Measurements from ENCODE around the gene PAFAH1B1. TPM values are rescaled to one million over a fixed set of nuclear protein-coding genes. Genes with fewer than 3 reads are reported as not detected.
"Not testable (repeated sequence)": the region's sequence is repeated elsewhere in the genome, so short reads cannot be mapped to it uniquely, and the experiment has no call there.

The PAFAH1B1 gene
- total and polyA plus RNA-seq, 12 donors: 42.4 to 166 (median 96.3) TPM

- H3K36me3 ChIP-seq (replicated peaks in 1 of 2): no peaks in the 10 kb centered on the region
- 50 to 66% (median 54%) methylated on average over 6 of the region's 6 CpGs for WGBS, 4 donors
- no peaks in the 10 kb centered on the region for H3K9me3 ChIP-seq (replicated peaks in 1 of 3)
- peak in 6 of 7 donors; percentile 35 to 59 (median 57) for DNase-seq
- no peak overlapping the region for H3K4me3 ChIP-seq
- TF ChIP-seq POLR2A (IDR thresholded peaks at IDR 0.05) (no peak), CTCF (IDR thresholded peaks at IDR 0.05) (no peak)
- H3K4me1 ChIP-seq (replicated peaks in 1 of 2): peaks cover 0 to 8% of the 10 kb centered on the region in 2 donors
- intact Hi-C loops (cut with DNase I): no loop called here
- no peaks in the 10 kb centered on the region for H3K27me3 ChIP-seq
- peak overlapping the region in 1 of 5 donors; percentile 1 for H3K27ac ChIP-seq
These were observed 51.5 kb downstream of the PAFAH1B1 start for GRCh38 chr17:2644971-2645370.

GRCh38 chr17:2647957-2648356 lies 54.5 kb downstream of the PAFAH1B1 start:
- DNase-seq: no peak
- intact Hi-C loops (cut with DNase I): no loop called here
- TF ChIP-seq POLR2A (IDR thresholded peaks at IDR 0.05): no peak
- TF ChIP-seq CTCF (IDR thresholded peaks at IDR 0.05): no peak
- Histone ChIP-seq H3K4me1 (replicated peaks in 1 of 2) (peaks cover 0 to 13% of the 10 kb centered on the region in 2 donors), H3K9me3 (replicated peaks in 1 of 3) (no peaks in the 10 kb centered on the region), H3K27me3 (no peaks in the 10 kb centered on the region), H3K4me3 (no peak overlapping the region), H3K27ac (no peak overlapping the region), H3K36me3 (replicated peaks in 1 of 2) (no peaks in the 10 kb centered on the region)
- 87 to 95% (median 92%) methylated on average over 6 of the region's 6 CpGs for WGBS, 4 donors

- Histone ChIP-seq H3K36me3 (replicated peaks in 1 of 2) (no peaks in the 10 kb centered on the region), H3K27me3 (no peaks in the 10 kb centered on the region), H3K27ac (no peak overlapping the region), H3K4me3 (no peak overlapping the region), H3K4me1 (replicated peaks in 1 of 2) (peaks cover 0 to 13% of the 10 kb centered on the region in 2 donors), H3K9me3 (replicated peaks in 1 of 3) (no peaks in the 10 kb centered on the region)
- intact Hi-C loops (cut with DNase I): no loop called here
- TF ChIP-seq CTCF (IDR thresholded peaks at IDR 0.05) (no peak), POLR2A (IDR thresholded peaks at IDR 0.05) (no peak)
- whole genome bisulfite sequencing, 4 donors: 94 to 95% (median 94%) methylated on average over 11 of the region's 11 CpGs
- no peak for DNase-seq
These were observed 55.7 kb downstream of the PAFAH1B1 start for GRCh38 chr17:2649191-2649590.

GRCh38 chr17:2652911-2653310 lies 59.5 kb downstream of the PAFAH1B1 start:
- DNase-seq; H3K9me3 ChIP-seq (replicated peaks in 1 of 3); H3K27me3 ChIP-seq; H3K4me1 ChIP-seq (replicated peaks in 1 of 2); H3K27ac ChIP-seq; intact Hi-C loops (cut with DNase I); H3K4me3 ChIP-seq; H3K36me3 ChIP-seq (replicated peaks in 1 of 2): not testable (repeated sequence)
- 90 to 98% (median 95%) methylated on average over 3 of the region's 3 CpGs for WGBS, 4 donors

- no peak for DNase-seq
- Histone ChIP-seq H3K4me1 (replicated peaks in 1 of 2) (peaks cover 0 to 11% of the 10 kb centered on the region in 2 donors), H3K36me3 (replicated peaks in 1 of 2) (no peaks in the 10 kb centered on the region), H3K9me3 (replicated peaks in 1 of 3) (no peaks in the 10 kb centered on the region), H3K27me3 (no peaks in the 10 kb centered on the region), H3K27ac (no peak overlapping the region), H3K4me3 (no peak overlapping the region)
- no peak for TF ChIP-seq POLR2A (IDR thresholded peaks at IDR 0.05)
- no peak for TF ChIP-seq CTCF (IDR thresholded peaks at IDR 0.05)
- intact Hi-C loops (cut with DNase I): no loop called here
- WGBS, 4 donors: 62 to 68% (median 66%) methylated on average over 7 of the region's 7 CpGs
These were observed 62.1 kb downstream of the PAFAH1B1 start for GRCh38 chr17:2655546-2655945.

All from adrenal gland (tissue), 12 donors.